ENCODE results near the gene AFF1. TPM values are rescaled to one million over a fixed set of nuclear protein-coding genes. Genes with fewer than 3 reads are reported as not detected.

AFF1 gene
- total RNA-seq, 1 donor from 2014 or later = 89.3 TPM

GRCh38 chr4:87003266-87003665 is 68.5 kb downstream of the AFF1 start:
- no peaks in the 10 kb centered on the region for H3K9me3 Mint-ChIP-seq (ENCODE audit: low read depth)
- H3K27me3 Mint-ChIP-seq = no peaks in the 10 kb centered on the region
- DNase-seq (ENCODE audit: low spot score, unreplicated experiment) = no peak
- TF ChIP-seq CTCF (IDR thresholded peaks at IDR 0.05; ENCODE audit: unreplicated experiment) = no peak
- H3K27ac Mint-ChIP-seq = no peak overlapping the region
- peaks cover 2% of the 10 kb centered on the region for H3K36me3 Mint-ChIP-seq (ENCODE audit: insufficient read depth)
- no peak overlapping the region for H3K4me3 Mint-ChIP-seq (ENCODE audit: low read depth)
- H3K4me1 Mint-ChIP-seq (ENCODE audit: low read depth) = peaks cover 31% of the 10 kb centered on the region

- no peak for DNase-seq (ENCODE audit: low spot score, unreplicated experiment)
- no peaks in the 10 kb centered on the region for H3K36me3 Mint-ChIP-seq (ENCODE audit: insufficient read depth)
- no peaks in the 10 kb centered on the region for H3K9me3 Mint-ChIP-seq (ENCODE audit: low read depth)
- H3K4me3 Mint-ChIP-seq (ENCODE audit: low read depth) = no peak overlapping the region
- H3K27ac Mint-ChIP-seq = peak overlapping the region; percentile 99
- H3K4me1 Mint-ChIP-seq (ENCODE audit: low read depth) = peaks cover 44% of the 10 kb centered on the region
- TF ChIP-seq CTCF (IDR thresholded peaks at IDR 0.05; ENCODE audit: unreplicated experiment) = no peak
- no peaks in the 10 kb centered on the region for H3K27me3 Mint-ChIP-seq
These were observed 70.5 kb downstream of the AFF1 start for GRCh38 chr4:87005369-87005689.

- H3K27me3 Mint-ChIP-seq = no peaks in the 10 kb centered on the region
- peaks cover 45% of the 10 kb centered on the region for H3K4me1 Mint-ChIP-seq (ENCODE audit: low read depth)
- no peak for DNase-seq (ENCODE audit: low spot score, unreplicated experiment)
- no peak for TF ChIP-seq CTCF (IDR thresholded peaks at IDR 0.05; ENCODE audit: unreplicated experiment)
- peak overlapping the region; percentile 99 for H3K27ac Mint-ChIP-seq
- no peaks in the 10 kb centered on the region for H3K36me3 Mint-ChIP-seq (ENCODE audit: insufficient read depth)
- no peaks in the 10 kb centered on the region for H3K9me3 Mint-ChIP-seq (ENCODE audit: low read depth)
- peak overlapping the region; percentile 97 for H3K4me3 Mint-ChIP-seq (ENCODE audit: low read depth)
These were observed 71.0 kb downstream of the AFF1 start for GRCh38 chr4:87005690-87006425.

- Mint-ChIP-seq H3K4me3 (ENCODE audit: low read depth) (peak overlapping the region; percentile 97), H3K27ac (peak overlapping the region; percentile 99), H3K27me3 (no peaks in the 10 kb centered on the region), H3K36me3 (ENCODE audit: insufficient read depth) (no peaks in the 10 kb centered on the region), H3K4me1 (ENCODE audit: low read depth) (peaks cover 48% of the 10 kb centered on the region), H3K9me3 (ENCODE audit: low read depth) (no peaks in the 10 kb centered on the region)
- DNase-seq (ENCODE audit: low spot score, unreplicated experiment) = no peak
- no peak for TF ChIP-seq CTCF (IDR thresholded peaks at IDR 0.05; ENCODE audit: unreplicated experiment)
These were observed 71.5 kb downstream of the AFF1 start for GRCh38 chr4:87006426-87006675.

GRCh38 chr4:87006676-87007527 is 72.1 kb downstream of the AFF1 start:
- Mint-ChIP-seq H3K4me3 (ENCODE audit: low read depth) (peak overlapping the region; percentile 97), H3K27me3 (no peaks in the 10 kb centered on the region), H3K36me3 (ENCODE audit: insufficient read depth) (no peaks in the 10 kb centered on the region), H3K9me3 (ENCODE audit: low read depth) (no peaks in the 10 kb centered on the region), H3K4me1 (ENCODE audit: low read depth) (peaks cover 50% of the 10 kb centered on the region), H3K27ac (peak overlapping the region; percentile 99)
- TF ChIP-seq CTCF (IDR thresholded peaks at IDR 0.05; ENCODE audit: unreplicated experiment) = peak; percentile 48
- DNase-seq (ENCODE audit: low spot score, unreplicated experiment) = peak; percentile 91

Data from progenitor cell of endocrine pancreas (in vitro differentiated cells).